ENCODE data around the gene ATP8A2. TPM values are rescaled to one million over a fixed set of nuclear protein-coding genes. Genes with fewer than 3 reads are reported as not detected.

ATP8A2 gene
- total and polyA plus RNA-seq, 2 of the 4 experiments (the other 2 are of a cell fraction) = 0.02 to 0.18 TPM

DNA sequence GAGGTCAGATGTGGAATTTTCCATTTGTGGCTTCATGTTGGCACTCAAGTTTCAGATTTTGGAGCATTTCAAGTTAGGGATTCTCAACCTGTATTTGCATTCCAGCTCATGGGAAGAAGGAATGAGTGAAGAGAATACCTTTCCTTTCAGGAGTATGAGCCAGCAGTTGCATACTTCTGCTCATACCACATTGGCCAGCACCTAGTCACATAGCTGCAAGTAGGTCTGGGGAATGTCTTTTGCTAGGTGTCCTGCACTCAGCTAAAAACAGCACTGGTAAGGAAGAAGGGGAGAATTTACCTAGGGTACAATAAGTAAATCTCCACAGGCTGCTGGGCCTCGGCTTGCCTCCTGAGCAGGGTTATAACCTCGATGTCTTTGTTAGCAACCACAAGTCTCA, 24.6 kb upstream of the ATP8A2 start:
- CTCF ChIA-PET = no interaction called here
- Histone ChIP-seq H2BK20ac (ENCODE audit: low read depth, low read length) (no peak overlapping the region), H3K9me3 (ENCODE audit: control insufficient read depth, insufficient read depth, low read length) (no peaks in the 10 kb centered on the region), H3K4ac (ENCODE audit: low read depth, low read length) (no peak overlapping the region), H4K5ac (ENCODE audit: low read depth, low read length) (no peak overlapping the region), H4K8ac (ENCODE audit: low read depth in 2 of 2, low read length in 2 of 2) (no peak overlapping the region), H2BK15ac (ENCODE audit: low read depth, low read length) (no peak overlapping the region), H3K27me3 (ENCODE audit: control insufficient read depth, insufficient read depth, low read length) (no peaks in the 10 kb centered on the region), H2BK5ac (ENCODE audit: low read depth, low read length, poor library complexity, severe bottlenecking) (no peak overlapping the region), H3K79me1 (ENCODE audit: low read depth in 1 of 2, low read length in 2 of 2) (no peaks in the 10 kb centered on the region), H3K4me1 (ENCODE audit: control insufficient read depth, insufficient read depth, low read length) (no peaks in the 10 kb centered on the region), H3K27ac (ENCODE audit: insufficient read depth, low read length) (no peak overlapping the region), H3K4me2 (ENCODE audit: low read depth, low read length) (no peak overlapping the region), H3K23ac (ENCODE audit: low read depth, low read length) (no peak overlapping the region), H2BK120ac (ENCODE audit: low read depth, low read length) (no peak overlapping the region), H2AK9ac (replicated peaks; ENCODE audit: low read depth, low read length, poor library complexity) (no peak overlapping the region), H3K9me1 (ENCODE audit: insufficient read depth, low read length) (no peaks in the 10 kb centered on the region), H4K91ac (ENCODE audit: insufficient read depth, low read depth, low read length) (no peak overlapping the region), H3K56ac (ENCODE audit: extremely low read depth, insufficient read depth, low read length) (no peak overlapping the region), H3K14ac (replicated peaks; ENCODE audit: low read depth, low read length) (no peak overlapping the region), H3K18ac (ENCODE audit: low read depth, low read length) (no peak overlapping the region), H2AK5ac (ENCODE audit: low read depth, low read length) (no peak overlapping the region), H3K36me3 (ENCODE audit: control insufficient read depth, insufficient read depth, low read length) (no peaks in the 10 kb centered on the region; the same call in 1 of the 2 replicates), H4K20me1 (ENCODE audit: insufficient read depth, low read length) (no peaks in the 10 kb centered on the region), H3K9ac (ENCODE audit: low read depth, low read length) (no peak overlapping the region), H3K4me3 (ENCODE audit: insufficient read depth, low read depth, low read length) (no peak overlapping the region), H2AFZ (replicated peaks; ENCODE audit: low read length, poor library complexity) (no peak overlapping the region)
- ATAC-seq (ENCODE audit: low read depth) (0 out of 2 replicates have a peak, but pooled peaks have one; percentile 11), DNase-seq (no peak)
- intact Hi-C loops (cut with micrococcal nuclease) (no loop called here), in situ Hi-C loops (cut with MboI; ENCODE audit: low sequenced_read_pairs) (no loop called here), dilution Hi-C loops (cut with HindIII; ENCODE audit: low sequenced_read_pairs, unreplicated experiment) (no loop called here)
- no CpG with 5 or more reads among the region's 2 CpGs for WGBS, 2 experiments (ENCODE audit: extremely low coverage in 2 of 2, insufficient read length in 1 of 2)
- BruUV-seq (replicated peaks) = no TSS peak
- TF ChIP-seq, protein P1, sequence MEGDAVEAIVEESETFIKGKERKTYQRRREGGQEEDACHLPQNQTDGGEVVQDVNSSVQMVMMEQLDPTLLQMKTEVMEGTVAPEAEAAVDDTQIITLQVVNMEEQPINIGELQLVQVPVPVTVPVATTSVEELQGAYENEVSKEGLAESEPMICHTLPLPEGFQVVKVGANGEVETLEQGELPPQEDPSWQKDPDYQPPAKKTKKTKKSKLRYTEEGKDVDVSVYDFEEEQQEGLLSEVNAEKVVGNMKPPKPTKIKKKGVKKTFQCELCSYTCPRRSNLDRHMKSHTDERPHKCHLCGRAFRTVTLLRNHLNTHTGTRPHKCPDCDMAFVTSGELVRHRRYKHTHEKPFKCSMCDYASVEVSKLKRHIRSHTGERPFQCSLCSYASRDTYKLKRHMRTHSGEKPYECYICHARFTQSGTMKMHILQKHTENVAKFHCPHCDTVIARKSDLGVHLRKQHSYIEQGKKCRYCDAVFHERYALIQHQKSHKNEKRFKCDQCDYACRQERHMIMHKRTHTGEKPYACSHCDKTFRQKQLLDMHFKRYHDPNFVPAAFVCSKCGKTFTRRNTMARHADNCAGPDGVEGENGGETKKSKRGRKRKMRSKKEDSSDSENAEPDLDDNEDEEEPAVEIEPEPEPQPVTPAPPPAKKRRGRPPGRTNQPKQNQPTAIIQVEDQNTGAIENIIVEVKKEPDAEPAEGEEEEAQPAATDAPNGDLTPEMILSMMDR (conservative IDR thresholded peaks at IDR 0.05; ENCODE audit: low read depth, low read length) = no peak
- POLR2A ChIA-PET (ENCODE audit: unreplicated experiment) = interaction anchor here (0.5 to 0.7 kb wide), 2 partner anchors 80 to 469 kb away, joined by 3 read pairs; no protein-coding TSS in a partner anchor
